CD4-positive, alpha-beta T cell treated with Interleukin-21 for 1 hour (primary cell): ENCODE results near the gene FRG2.
"Not testable (repeated sequence)": the region's sequence is repeated elsewhere in the genome, so short reads cannot be mapped to it uniquely, and the experiment has no call there.

ENCODE experiments used
- DNase-seq: peaks from one replicate; pipeline ENCODE4 v3.0.0-alpha.2; 2020

Gene FRG2

GRCh38 chr4:190015538-190016368 is 11.3 kb downstream of the FRG2 start:
- DNase-seq, result no peak

- DNase-seq, result no peak
Observed at GRCh38 chr4:190014771-190015537, 12.1 kb downstream of the FRG2 start.

GRCh38 chr4:189989941-189990340 is 37.1 kb downstream of the FRG2 start:
- not testable (repeated sequence) for DNase-seq

- no peak for DNase-seq
Observed at GRCh38 chr4:189988877-189989431, 38.1 kb downstream of the FRG2 start.

DNA sequence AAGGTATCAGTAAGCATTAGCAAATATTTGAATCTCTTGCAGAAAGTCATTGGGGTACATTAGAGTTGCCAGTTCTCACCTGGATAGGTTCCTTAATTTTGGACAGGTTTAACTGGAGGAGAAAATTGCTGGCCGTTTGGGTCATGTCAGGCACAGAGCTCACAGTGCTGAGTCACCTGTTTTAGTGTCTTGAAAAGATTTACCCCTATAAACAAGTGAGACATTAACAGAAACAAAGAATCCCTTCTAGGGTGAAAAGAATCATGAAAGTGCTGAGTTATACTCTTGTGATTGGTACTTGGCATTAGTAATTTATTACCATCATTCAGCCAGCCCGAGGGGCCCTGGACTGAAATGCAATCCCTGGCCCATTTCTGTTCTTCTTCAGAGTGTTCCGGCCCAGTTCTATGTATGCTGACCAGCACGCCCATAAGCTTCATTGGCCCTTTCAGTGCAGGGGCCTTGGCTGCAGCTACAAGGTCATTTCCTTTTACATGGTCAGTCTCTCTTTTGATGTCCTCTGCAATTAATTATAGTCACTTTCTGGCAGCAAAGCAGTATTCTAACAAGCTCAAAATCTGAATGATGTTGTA is 41.3 kb downstream of the FRG2 start:
- not testable (repeated sequence) for DNase-seq

DNA sequence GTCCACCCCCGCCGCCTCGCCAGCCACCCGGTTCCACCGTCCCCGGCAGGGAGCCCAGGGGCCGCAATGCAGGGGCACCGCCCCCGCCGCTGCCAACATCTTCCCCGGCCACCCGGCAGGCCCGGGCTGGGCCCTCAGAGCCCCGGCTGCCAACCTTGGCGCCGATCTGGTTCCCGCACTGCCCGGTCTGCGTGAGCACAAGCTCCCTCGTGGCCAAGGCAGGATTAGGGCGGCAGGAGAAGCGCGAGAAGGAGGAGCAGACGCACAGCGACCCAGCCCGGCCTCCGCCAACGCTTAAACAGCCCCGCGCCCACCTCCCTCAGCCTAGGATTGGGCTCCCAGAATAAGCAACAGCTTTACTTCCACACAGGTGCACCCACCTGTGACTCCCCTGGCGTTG is 42.4 kb downstream of the FRG2 start:
- not testable (repeated sequence) for DNase-seq

GRCh38 chr4:189983916-189984526 is 43.0 kb downstream of the FRG2 start:
- DNase-seq, result not testable (repeated sequence)

DNA sequence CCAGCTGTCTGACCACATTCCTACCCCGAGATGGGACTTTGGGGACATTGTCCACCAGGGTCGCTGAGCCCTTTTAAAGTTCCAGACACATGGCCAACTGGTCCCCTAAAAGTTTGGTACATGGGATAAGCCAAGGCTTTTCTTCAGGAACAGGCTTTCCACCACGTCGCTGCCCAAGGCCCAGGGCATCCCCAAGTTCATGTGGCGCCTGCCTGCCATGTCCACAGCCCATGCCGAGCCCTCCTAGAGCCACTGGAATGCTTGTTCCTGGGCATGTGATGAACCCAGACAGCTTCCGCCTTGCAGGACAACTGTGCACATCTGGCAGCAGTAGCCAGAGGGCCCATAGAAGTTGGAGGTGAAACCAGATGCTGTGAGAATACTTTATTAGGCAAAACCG is 45.1 kb downstream of the FRG2 start:
- DNase-seq, result no peak

- DNase-seq, result not testable (repeated sequence)
Observed at GRCh38 chr4:189980292-189980691, 46.8 kb downstream of the FRG2 start.

GRCh38 chr4:189979196-189980047 is 47.6 kb downstream of the FRG2 start:
- DNase-seq, result no peak
